ENCODE measurements around the gene WAS.
"Not testable (repeated sequence)": the region's sequence is repeated elsewhere in the genome, so short reads cannot be mapped to it uniquely, and the experiment has no call there.

WAS gene

GRCh38 chrX:48683411-48683982 is at the start of gene WAS:
WAS (plus strand) TSS chrX:48683799; CDS start chrX:48683854, 55 bp downstream.
- DNase-seq = peak in 2 of 58 donors; percentile 2 to 5

- no peak for DNase-seq
These were observed 47.3 kb upstream of the WAS start for GRCh38 chrX:48636301-48636700.

GRCh38 chrX:48636776-48637175 is 46.8 kb upstream of the WAS start:
- DNase-seq = no peak

- no peak for DNase-seq
These were observed 37.9 kb upstream of the WAS start for GRCh38 chrX:48645669-48646068.

- peak in 39 of 58 donors; percentile 0 to 61 (median 8) for DNase-seq
These were observed 35.3 kb upstream of the WAS start for GRCh38 chrX:48648336-48648751.

GRCh38 chrX:48649102-48649501 is 34.5 kb upstream of the WAS start:
- DNase-seq = no peak

GRCh38 chrX:48652055-48652579 is 31.5 kb upstream of the WAS start:
- not testable (repeated sequence) for DNase-seq

GRCh38 chrX:48654746-48655145 is 28.9 kb upstream of the WAS start:
- DNase-seq = peak in 6 of 58 donors; percentile 0 to 6 (median 0)

- not testable (repeated sequence) for DNase-seq
These were observed 23.9 kb upstream of the WAS start for GRCh38 chrX:48659686-48660085.

- DNase-seq = no peak
These were observed 20.4 kb upstream of the WAS start for GRCh38 chrX:48663241-48663640.

GRCh38 chrX:48664156-48664555 is 19.4 kb upstream of the WAS start:
- no peak for DNase-seq

- DNase-seq = no peak
These were observed 17.6 kb upstream of the WAS start for GRCh38 chrX:48665991-48666390.

GRCh38 chrX:48666649-48667048 is 16.9 kb upstream of the WAS start:
- DNase-seq = no peak

- no peak for DNase-seq
These were observed 16.1 kb upstream of the WAS start for GRCh38 chrX:48667509-48667908.

- not testable (repeated sequence) for DNase-seq
These were observed 15.4 kb upstream of the WAS start for GRCh38 chrX:48668187-48668586.

GRCh38 chrX:48676106-48676892 is 7.3 kb upstream of the WAS start:
- peak; percentile 7 to 89 (median 81) for DNase-seq

- DNase-seq = peak in 1 of 58 donors; percentile 10
These were observed 6.7 kb upstream of the WAS start for GRCh38 chrX:48676893-48677270.

- DNase-seq = no peak
These were observed 6.1 kb upstream of the WAS start for GRCh38 chrX:48677516-48677915.

GRCh38 chrX:48680467-48680866 is 3.1 kb upstream of the WAS start:
- peak in 4 of 58 donors; percentile 2 to 12 (median 8) for DNase-seq

GRCh38 chrX:48680925-48681324 is 2.7 kb upstream of the WAS start:
- not testable (repeated sequence) for DNase-seq

GRCh38 chrX:48681539-48682183 is 1.9 kb upstream of the WAS start:
- no peak for DNase-seq

GRCh38 chrX:48682795-48683194 is 804 bp upstream of the WAS start:
- DNase-seq = not testable (repeated sequence)

Measured in anterior cingulate cortex (tissue), 58 donors.